ENCODE measurements around the gene HGFAC.

The HGFAC gene

DNA sequence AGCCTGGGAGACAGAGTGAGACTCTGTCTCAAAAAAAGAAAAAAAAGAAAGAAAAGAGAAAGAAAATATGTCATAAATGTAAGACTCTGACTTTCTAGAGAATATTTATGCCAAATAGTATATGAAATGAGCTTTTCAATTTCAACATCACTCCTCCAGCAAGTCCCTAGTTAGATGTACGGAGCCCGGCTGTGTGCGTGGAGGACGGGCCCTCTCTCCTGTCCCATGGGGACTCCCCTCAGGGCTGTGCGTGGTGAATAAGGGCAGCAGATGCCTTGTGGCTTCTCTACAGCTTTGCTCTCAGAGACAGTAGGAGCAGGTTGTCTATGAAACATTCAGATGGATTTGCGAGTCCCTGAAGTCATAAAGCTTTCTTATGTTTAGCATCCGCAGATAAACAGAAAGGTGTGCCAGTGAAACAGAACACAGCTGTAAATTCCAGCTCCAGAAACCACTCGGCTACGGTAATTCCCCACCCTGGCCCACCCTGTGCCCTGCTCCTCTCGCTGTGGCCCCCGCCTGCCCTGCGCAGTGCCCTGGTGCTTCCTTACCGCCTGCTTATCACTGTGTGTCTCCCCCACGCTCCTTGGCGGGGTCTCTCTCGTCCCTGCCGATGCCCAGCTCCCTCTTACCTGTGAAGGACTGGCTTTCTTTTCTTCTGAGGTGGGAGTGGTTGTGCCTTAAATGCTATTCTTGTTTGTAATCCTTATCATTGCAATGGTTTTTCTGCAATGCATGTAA, 13.9 kb upstream of the HGFAC start:
- TF ChIP-seq, protein P1, sequence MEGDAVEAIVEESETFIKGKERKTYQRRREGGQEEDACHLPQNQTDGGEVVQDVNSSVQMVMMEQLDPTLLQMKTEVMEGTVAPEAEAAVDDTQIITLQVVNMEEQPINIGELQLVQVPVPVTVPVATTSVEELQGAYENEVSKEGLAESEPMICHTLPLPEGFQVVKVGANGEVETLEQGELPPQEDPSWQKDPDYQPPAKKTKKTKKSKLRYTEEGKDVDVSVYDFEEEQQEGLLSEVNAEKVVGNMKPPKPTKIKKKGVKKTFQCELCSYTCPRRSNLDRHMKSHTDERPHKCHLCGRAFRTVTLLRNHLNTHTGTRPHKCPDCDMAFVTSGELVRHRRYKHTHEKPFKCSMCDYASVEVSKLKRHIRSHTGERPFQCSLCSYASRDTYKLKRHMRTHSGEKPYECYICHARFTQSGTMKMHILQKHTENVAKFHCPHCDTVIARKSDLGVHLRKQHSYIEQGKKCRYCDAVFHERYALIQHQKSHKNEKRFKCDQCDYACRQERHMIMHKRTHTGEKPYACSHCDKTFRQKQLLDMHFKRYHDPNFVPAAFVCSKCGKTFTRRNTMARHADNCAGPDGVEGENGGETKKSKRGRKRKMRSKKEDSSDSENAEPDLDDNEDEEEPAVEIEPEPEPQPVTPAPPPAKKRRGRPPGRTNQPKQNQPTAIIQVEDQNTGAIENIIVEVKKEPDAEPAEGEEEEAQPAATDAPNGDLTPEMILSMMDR (conservative IDR thresholded peaks at IDR 0.05): no peak
- H3K27ac ChIP-seq: no peak overlapping the region

DNA sequence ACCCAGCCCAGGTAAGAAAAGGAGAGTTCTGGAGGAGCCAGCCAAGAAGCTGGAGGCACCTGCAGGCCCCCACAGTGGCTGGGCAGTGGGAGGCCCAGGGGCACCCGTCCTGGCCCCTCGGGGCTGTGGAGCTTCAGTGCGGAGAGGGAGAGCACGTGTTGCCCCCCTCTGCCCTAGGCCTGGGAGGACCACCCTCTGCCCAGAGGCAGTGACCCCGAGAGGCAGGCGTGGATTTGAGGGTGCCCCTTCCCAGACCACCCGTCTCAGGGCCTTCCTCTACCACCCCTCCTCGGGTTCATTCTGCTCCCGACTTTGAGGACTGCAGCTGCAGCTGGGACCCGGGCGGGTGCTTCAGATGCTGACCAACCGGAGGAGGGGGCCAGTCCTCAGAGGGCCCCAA, 12.1 kb upstream of the HGFAC start:
- TF ChIP-seq, protein P1 (conservative IDR thresholded peaks at IDR 0.05): no peak
- no peak overlapping the region for H3K27ac ChIP-seq

DNA sequence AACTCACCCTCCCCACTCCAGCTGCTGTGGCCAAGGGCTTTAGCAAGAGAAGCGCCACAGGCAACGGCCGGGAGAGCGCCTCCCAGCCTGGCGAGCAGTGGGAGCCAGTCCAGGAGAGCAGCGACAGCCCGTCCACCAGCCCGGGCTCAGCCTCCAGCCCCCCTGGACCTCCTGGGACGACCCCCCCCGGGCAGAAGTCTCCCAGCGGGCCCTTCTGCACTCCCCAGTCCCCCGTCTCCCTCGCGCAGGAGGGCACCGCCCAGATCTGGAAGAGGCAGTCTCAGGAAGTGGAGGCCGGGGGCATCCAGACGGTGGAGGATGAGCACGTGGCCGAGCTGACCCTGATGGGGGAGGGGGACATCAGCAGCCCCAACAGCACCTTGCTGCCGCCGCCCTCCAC, 11.2 kb upstream of the HGFAC start:
- TF ChIP-seq, protein P1 (conservative IDR thresholded peaks at IDR 0.05): no peak
- H3K27ac ChIP-seq: no peak overlapping the region

DNA sequence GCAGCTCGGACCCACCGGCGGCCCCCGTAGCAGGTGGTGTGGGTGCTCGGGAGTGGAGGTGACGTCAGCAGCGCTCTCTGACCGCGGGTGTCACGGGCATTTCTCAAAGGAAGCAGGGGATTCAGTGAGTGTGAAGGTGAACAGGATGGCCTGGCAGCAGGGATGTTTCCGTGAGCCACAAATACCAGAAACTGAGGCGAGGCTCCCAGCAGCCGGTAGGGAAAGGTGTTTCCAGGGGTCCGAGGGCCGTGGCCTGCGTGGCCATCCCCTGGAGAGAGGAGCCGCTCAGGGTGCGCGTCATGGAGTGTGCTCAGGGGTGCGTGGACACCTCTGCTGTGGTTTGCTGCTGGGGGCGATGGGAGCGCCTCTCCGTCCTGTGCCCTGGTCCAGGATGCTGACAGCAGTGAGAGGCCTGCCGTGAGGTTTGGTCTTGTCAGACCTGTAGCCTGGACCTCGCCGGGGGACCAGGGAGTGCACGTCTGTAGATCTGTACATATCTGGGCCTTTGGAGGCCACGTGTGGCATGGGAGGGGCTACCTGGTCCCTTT, 10.2 kb upstream of the HGFAC start:
- TF ChIP-seq, protein P1 (conservative IDR thresholded peaks at IDR 0.05): no peak
- no peak overlapping the region for H3K27ac ChIP-seq

DNA sequence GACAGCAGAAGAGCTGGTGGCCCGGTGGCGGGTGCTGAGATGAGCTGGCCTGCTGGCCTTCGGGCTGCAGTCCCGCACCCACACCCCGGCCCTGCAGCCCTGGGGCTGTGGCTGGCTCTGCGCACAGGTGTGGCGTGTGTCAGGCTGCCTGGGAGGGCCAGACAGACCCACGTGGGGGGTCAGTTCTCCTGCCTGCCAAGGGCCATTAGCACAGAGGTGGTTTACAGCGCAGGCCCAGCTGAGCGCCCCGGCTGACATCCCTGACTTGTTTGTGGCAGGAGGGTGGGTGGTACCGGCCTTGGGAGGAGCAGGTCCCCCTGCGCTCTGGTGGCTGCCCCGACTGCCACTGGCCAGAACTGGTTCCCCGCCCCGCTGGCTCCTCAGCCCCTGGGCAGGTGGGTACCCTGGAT, 9.4 kb upstream of the HGFAC start:
- no peak overlapping the region for H3K27ac ChIP-seq
- TF ChIP-seq, protein P1 (conservative IDR thresholded peaks at IDR 0.05): no peak

DNA sequence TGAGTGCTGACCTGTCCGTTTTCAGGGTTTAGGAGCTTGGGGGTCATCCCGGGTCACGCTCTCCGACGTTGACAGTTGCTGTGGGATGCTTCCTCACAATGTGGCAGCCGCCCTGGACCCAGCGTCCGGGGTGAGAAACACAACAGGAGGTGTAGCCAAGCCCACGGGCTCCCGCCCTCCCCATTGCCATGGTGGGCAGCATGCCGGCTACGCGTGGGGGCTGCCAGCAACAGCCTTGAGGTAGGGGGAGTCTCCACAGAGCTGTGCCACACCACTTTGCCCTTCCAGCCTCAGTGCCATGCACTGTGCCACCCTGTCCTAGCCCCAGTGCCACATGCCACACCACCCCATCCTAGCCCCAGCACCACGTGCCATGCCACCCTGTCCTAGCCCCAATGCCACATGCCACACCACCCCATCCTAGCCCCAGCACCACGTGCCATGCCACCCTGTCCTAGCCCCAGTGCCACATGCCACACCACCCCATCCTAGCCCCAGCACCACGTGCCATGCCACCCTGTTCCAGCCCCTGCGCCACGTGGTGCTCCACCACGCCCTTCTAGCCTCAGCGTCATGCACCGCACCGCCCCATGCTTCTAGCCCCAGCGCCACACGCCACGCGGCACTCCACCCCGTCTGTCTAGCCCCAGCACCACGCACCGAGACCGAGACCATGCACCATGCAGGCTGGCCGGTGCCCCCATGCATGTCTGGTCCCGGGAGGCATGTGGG, 8.5 kb upstream of the HGFAC start:
- no peak overlapping the region for H3K27ac ChIP-seq
- TF ChIP-seq, protein P1 (conservative IDR thresholded peaks at IDR 0.05): no peak

DNA sequence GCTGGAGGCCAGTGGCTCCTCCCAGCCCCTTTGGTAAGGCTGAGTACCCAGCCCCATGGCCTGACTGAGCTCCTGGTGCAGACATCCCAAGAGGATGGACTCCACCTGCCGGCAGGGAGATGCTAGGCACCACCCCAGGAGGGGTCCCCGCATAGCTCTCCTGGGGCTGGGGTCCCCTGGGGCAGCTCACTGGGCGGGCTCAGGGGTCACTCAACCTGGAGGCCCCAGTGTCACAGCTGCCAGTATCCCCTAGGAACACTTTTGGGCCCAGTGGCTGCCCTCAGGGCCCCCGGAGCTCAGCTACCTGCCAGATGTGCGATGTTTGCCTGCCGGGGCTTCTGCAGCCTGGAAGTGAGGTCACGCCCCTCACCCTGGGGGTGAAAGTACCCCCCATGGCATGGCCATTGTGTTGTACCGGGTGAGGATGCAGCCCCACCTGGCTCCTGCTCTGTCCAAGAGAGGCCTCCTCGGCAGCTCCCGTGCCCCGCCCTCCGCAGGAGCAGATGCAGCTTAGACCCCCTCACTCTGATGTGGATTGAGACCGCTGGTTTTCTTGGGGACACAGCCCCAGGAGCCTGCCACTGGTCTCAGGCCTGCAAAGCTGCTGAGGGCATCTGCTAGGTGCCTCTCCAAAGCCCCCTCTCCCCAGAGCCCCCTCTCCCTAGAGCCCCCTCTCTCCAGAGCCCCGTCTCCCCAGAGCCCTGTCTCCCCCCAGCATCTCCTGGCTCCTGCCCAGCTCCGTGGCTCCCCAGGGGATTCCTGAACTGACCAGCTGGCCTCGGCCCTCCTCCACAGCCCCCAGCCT, 6.7 kb upstream of the HGFAC start:
- TF ChIP-seq, protein P1 (conservative IDR thresholded peaks at IDR 0.05): no peak
- H3K27ac ChIP-seq: no peak overlapping the region
